Embryonic facial prominence (tissue), 1 donor: ENCODE data around the gene CARMIL1.

Experiments
- DNase-seq: peaks from one replicate; pipeline ENCODE4 v3.0.0-alpha.2; 2016; ENCODE audit errors: extremely low spot score

The CARMIL1 gene

GRCh38 chr6:25476126-25476525, 197.0 kb downstream of the CARMIL1 start:
- DNase-seq: no peak

DNA sequence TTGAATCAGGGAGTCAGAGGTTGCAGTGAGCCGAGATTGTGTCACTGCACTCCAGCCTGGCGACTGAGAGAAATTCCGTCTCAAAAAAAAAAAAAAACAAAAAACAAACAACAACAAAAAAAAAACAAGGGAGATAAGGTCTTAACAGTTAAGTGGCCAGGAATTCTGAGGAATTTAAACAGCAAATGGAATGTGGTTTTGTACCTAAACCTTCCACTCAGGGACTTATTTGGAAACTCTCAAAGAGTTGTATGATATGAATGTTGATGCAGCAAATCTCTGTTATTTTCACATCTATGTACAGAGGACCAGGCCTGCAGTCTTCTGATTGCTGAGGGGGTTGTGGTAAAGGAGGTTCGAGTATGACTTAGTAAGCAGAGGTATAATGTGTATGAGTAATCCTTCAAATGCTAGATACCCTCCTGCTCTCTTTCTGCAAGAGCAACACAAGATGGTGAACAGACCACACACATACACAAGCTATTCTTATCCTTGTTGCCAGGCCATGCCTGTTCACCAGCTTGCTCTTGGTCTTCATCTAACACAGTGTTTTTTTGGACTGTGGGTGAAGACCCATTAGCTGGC, 197.9 kb downstream of the CARMIL1 start:
- DNase-seq: no peak

DNA sequence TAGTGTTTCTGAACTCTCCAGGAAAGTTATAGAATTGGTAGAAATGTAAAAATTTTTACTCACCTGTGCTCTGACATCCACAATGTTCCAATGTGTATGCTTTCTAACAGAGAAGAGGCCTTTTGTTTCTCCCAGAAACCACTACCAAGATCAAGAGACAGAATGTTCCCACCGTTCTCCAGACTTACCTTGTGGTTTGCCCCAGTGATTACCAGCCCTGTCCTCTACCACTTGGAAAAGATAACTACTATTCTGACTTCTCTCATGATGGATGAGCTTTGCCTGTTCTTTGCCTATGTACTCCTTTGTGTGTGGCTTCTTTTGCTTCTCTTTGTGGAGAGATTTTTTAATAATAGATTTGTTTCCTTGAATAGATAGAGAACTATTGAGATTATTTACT, 199.8 kb downstream of the CARMIL1 start:
- no peak for DNase-seq

DNA sequence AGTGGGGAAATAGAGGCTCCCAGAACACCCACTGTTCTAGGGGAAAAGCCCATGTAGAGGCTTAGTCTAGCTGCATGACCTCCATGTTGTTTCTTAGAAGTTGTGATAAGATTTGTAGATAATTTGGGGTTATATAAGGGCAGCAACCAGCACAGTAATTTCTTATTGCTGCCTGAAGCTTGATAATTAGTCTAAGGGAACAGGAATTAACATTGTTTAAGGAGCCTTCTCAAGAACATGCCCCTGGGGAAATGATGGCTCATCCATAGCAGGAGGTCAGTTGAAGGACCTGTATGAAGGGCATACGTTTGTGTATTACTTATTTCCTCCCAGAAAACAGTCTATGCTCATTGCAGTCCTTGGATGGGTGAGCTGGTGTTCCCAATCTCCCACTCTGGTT, 202.1 kb downstream of the CARMIL1 start:
- no peak for DNase-seq

DNA sequence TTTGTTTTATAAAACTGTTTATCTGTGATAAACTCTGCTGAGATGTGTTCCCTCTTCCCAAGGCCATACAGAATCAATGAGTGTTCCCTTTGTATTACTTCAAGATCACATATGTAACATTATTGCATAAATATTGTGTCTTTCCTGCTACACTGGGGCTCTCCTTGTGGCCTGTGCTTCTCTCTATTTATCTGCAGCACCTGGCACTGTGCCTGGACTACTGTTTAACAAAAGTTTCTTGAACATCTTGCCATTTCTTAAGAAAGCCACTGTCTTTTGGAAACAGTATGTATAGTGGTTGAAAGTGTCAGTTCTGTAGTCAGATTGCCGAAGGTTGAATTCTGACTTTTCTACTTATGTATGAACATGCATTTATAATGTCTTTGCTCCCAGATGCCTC, 203.8 kb downstream of the CARMIL1 start:
- DNase-seq: no peak

GRCh38 chr6:25483943-25484342, 204.8 kb downstream of the CARMIL1 start:
- no peak for DNase-seq

DNA sequence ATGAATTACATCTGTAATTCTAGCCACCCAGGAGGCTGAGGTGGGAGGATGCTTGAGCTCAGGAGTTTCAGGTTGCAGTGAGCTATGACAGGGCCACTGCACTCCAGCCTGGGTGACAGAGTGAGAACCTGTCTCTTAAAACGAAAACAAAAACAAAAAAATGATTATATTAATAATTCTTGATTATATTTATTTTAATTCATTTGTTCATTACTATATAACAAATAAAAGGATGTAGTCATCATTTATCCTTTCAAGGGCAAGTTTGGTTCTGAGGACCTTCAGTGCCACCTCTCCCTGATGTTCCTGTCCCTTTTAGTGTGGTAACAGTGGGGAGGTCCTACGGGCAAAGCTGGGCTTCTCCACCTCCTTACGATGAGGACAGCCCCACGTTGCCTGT, 205.7 kb downstream of the CARMIL1 start:
- no peak for DNase-seq

- DNase-seq: no peak
Measured at GRCh38 chr6:25485821-25486534, 206.8 kb downstream of the CARMIL1 start.

- no peak for DNase-seq
Measured at GRCh38 chr6:25486550-25486949, 207.4 kb downstream of the CARMIL1 start.

DNA sequence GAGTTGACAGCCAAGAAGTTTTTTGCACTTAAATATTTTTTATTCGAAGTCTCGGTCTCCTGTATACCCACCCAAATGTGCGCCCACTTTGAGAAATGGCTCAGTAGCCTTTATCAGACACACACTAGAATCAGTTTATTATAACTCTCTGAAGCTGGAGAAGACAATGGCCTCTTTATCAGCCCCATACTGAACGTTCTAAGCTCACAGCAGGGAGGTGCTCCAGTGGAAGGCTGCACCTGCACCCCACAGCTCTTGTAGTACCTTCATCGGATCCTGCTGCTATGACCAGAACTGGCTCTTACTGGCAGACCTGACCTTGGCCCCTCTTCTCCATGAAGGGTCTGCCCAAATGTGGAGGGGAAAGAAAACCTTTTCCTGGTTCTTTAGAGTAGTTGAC, 207.8 kb downstream of the CARMIL1 start:
- no peak for DNase-seq

GRCh38 chr6:25488156-25488555, 209.0 kb downstream of the CARMIL1 start:
- no peak for DNase-seq

DNA sequence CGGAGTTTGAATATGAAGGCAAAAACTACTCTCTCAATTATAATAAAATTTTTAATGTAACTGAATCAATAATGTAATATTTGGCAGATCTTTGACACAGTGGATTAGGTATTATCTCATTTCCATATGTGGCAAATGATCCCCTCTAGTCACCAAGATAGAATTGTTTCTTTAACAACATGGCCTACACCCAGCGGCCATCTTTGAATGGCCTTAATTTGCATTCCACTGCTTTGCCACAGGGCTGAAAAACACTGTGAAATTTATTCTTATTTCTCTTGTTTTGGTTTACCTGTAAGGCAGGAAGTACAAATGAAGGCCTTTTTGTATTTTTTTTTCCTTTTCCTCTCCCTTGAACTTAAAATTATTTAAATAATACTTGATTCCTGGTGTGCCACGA, 210.2 kb downstream of the CARMIL1 start:
- no peak for DNase-seq

DNA sequence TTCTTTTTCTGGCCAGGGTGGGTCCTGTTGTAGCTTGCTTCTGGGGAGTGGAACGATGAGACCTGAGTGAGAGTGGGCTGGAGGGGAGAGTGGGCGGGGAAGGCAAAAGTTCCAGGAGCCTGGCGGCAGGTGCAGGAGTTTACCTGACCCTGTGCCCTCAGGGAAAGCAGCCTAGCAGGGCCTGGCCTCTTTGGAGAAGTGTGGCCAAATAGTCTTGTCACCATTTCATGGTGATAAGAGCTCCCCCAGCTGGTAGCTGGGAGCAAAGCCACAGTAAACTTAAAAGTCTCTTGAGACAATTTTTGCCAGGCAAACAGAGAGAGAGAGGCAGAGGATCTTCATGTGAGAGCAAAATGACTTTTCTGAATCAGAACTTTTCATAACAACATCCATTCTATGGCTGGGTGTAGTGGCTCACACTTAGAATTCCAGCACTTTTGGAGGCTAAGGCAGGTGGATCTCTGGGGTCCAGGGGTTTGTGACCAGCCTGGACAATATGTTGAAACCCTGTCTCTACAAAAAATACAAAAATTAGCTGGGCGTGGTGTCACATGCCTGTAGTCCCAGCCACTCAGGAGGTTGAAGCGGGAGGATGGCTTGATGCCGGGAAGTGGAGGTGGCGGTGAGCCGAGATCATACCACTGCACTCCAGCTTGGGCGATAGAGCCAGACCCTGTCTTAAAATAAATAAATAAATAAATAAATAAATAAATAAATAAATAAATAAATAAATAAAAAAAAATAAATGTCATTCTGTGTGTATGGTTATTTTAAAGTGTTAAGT, 211.0 kb downstream of the CARMIL1 start:
- no peak for DNase-seq

GRCh38 chr6:25492951-25493350, 213.8 kb downstream of the CARMIL1 start:
- no peak for DNase-seq

- no peak for DNase-seq
Measured at GRCh38 chr6:25494469-25494868, 215.3 kb downstream of the CARMIL1 start.

DNA sequence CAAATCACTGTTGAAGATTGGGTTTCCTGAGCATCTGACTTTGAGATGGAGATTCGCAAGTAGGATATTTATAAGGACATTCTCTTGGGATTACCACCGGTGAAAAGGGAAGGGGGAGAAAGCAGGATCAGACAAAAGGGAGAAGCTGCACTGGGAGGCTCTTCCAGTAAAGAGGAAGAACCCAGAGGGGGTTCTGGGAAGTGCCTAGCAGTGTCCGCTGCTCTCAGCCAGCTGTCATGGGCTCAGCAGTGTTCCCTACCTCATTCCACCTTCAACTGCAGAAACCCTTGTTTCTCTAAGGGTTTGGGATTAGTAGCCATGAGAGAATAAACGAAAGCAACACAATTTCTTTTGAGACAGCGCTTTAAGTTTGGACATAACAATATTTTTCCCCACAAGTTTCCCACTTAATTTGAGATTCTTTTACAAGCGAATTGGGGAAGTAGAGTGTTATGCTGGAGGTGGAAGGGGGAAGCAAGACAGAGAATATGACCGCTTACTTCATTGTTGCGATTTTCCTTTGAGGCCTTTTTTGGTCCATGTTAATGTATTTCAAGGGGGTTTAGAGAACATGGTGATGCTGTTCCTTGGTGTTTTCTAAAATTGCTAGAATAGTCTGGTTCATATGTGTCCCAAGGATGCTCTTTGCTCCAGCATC, 218.3 kb downstream of the CARMIL1 start:
- no peak for DNase-seq

- DNase-seq: no peak
Measured at GRCh38 chr6:25498505-25498904, 219.3 kb downstream of the CARMIL1 start.

DNA sequence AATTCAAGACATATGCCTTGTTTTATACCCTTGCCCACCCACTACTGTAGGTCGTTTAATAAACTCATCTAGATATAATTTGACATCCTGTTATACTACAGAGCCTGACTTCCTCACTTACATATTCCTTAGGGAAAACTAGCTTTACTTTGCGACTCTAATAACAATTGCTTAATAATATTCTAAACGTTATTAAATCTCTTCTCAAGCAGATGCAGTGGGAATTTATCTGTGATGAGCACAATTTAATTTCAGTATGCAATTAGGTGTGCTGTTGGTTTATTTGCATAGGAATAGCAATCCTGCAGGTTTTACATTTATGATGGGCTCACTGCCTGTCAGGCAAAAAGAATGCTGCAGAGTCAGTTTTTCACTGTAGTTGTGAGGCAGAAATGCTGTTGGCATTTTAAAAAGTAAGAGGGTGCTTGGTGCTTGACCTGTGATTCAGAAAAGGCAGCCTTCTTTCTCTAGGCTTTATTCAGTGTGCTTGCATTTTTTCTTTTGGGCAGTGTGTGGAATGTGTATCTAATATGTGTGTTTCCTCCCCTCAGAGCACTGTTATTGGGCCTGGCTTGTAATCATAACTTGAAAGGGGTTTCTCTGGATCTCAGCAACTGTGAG, 220.6 kb downstream of the CARMIL1 start:
- DNase-seq: no peak

GRCh38 chr6:25503686-25504085, 224.5 kb downstream of the CARMIL1 start:
- DNase-seq: no peak

- no peak for DNase-seq
Measured at GRCh38 chr6:25504661-25505060, 225.5 kb downstream of the CARMIL1 start.

- no peak for DNase-seq
Measured at GRCh38 chr6:25506020-25506419, 226.8 kb downstream of the CARMIL1 start.

DNA sequence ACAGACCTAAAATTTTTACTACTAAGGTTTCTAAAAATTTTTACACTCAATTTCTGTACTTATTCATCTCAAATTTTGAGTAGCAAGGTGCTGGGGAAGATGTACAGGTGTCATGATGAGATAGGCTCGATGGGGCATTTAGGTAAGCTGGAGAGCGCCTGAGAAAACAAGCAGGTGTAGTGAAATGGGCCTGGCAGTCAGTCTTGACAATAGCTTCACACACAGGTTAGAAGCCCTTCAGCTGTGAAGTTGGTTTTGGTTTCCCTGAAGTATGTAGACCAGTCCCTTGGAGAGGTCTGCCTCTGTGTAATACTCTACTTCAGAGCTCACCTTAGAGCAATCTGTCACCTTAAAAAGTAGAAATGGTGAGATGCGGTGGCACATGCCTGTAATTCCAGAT, 228.9 kb downstream of the CARMIL1 start:
- no peak for DNase-seq
